KOPT-K1 (cell line): ENCODE measurements around the gene CBFA2T3.

Experiments used
- H3K27ac ChIP-seq: fragments of 200-600 bp; sonication (generic); 2 replicates; pipeline ENCODE4 v1.5.1; 2016; ENCODE audit warnings: antibody characterized with exemption, mild to moderate bottlenecking, low read depth, low read length; ENCODE audit not compliant: poor library complexity, severe bottlenecking
- H3K36me3 ChIP-seq: fragments of 200-600 bp; sonication (generic); 2 replicates; pipeline ENCODE4 v1.5.1; 2017; ENCODE audit warnings: antibody characterized with exemption, mild to moderate bottlenecking, low read length, moderate library complexity; ENCODE audit not compliant: insufficient read depth
- H3K9me3 ChIP-seq: fragments of 200-600 bp; sonication (generic); 2 replicates; pipeline ENCODE4 v1.5.1; 2017; ENCODE audit warnings: antibody characterized with exemption, low read length, mild to moderate bottlenecking; ENCODE audit not compliant: insufficient read depth, poor library complexity, severe bottlenecking

Gene CBFA2T3

GRCh38 chr16:88976366-88977017, 515 bp downstream of the CBFA2T3 start:
- Histone ChIP-seq H3K9me3 (no peaks in the 10 kb centered on the region), H3K36me3 (no peaks in the 10 kb centered on the region), H3K27ac (peak overlapping the region; percentile 98)

GRCh38 chr16:88975511-88976061, 1.4 kb downstream of the CBFA2T3 start:
- H3K27ac ChIP-seq, result peak overlapping the region; percentile 98
- no peaks in the 10 kb centered on the region for H3K36me3 ChIP-seq
- no peaks in the 10 kb centered on the region for H3K9me3 ChIP-seq

- Histone ChIP-seq H3K27ac (peak overlapping the region; percentile 98), H3K36me3 (no peaks in the 10 kb centered on the region), H3K9me3 (no peaks in the 10 kb centered on the region)
Observed at GRCh38 chr16:88974916-88975215, 2.1 kb downstream of the CBFA2T3 start.

GRCh38 chr16:88974080-88974915, 2.7 kb downstream of the CBFA2T3 start:
- no peaks in the 10 kb centered on the region for H3K9me3 ChIP-seq
- no peaks in the 10 kb centered on the region for H3K36me3 ChIP-seq
- peak overlapping the region; percentile 98 for H3K27ac ChIP-seq

DNA sequence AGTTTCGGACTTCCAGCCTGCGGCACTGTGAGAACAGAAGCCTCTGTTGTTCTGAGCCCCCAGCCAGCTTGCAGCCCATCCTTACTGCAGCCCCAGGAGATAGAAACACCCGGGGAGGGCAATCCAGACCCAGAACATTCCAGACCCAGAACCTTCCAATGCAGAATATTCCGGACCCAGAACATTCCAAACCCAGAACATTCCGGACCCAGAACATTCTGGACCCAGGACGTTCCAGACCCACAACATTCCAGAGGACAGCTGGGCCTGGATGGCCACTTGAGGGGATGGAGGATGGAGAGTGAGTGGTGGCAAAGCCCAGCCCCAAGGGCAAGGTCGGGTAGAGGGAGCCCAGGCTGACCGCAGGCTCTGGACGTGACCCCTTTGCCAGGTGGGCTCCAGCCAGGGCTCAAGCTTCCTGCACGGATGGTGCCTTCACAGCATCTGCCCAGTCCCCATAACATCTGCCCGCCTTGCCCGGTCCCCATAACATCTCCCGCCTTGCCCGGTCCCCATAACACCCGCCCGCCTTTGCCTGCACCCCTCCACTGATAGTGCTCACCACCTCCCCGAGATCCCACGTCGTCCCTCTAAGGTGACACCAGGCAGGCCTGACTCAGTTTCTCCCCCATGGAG, 3.5 kb downstream of the CBFA2T3 start:
- Histone ChIP-seq H3K27ac (peak overlapping the region; percentile 98), H3K36me3 (no peaks in the 10 kb centered on the region), H3K9me3 (no peaks in the 10 kb centered on the region)

- H3K27ac ChIP-seq, result peak overlapping the region; percentile 98
Observed at GRCh38 chr16:88973007-88973410, 4.0 kb downstream of the CBFA2T3 start.

GRCh38 chr16:88972349-88972748, 4.7 kb downstream of the CBFA2T3 start:
- Histone ChIP-seq H3K27ac (peak overlapping the region; percentile 98), H3K36me3 (no peaks in the 10 kb centered on the region)

More at GRCh38 chr16:88973007-88973410, 4.0 kb downstream of the CBFA2T3 start:
- Histone ChIP-seq H3K36me3 (no peaks in the 10 kb centered on the region), H3K9me3 (no peaks in the 10 kb centered on the region)

GRCh38 chr16:88971371-88972097, 5.5 kb downstream of the CBFA2T3 start:
- no peaks in the 10 kb centered on the region for H3K9me3 ChIP-seq
- peak overlapping the region; percentile 80 for H3K27ac ChIP-seq
- H3K36me3 ChIP-seq, result no peaks in the 10 kb centered on the region

More at GRCh38 chr16:88972349-88972748, 4.7 kb downstream of the CBFA2T3 start:
- H3K9me3 ChIP-seq, result no peaks in the 10 kb centered on the region

DNA sequence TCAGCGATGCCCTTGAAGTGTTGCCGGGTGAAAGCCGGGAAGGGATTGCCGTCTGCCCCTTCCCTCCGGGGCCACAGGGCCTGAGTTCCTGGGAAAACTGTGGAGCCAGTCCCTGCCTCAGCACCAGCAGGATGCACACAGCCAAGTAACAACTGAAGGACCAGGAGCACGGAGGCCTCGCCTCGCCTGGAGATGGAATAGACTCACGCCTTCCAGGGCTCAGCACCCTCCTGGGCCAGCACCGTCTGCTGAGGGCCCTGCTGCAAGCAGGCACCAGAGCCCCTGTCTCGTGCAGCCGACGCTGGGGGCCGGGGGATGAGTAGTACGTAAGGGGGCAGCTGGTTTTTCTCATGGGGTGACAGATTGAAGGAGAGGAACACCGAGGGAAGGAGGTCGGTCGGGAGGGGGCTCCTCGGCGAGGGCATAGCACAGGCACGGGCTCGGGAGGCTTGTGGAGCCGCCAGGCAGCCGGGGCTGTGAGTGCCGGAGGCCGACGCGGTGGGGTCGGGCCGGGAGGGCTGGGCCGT, 6.4 kb downstream of the CBFA2T3 start:
- Histone ChIP-seq H3K36me3 (no peaks in the 10 kb centered on the region), H3K27ac (peak overlapping the region; percentile 80), H3K9me3 (no peaks in the 10 kb centered on the region)

GRCh38 chr16:88970050-88970449, 7.0 kb downstream of the CBFA2T3 start:
- H3K27ac ChIP-seq, result peak overlapping the region; percentile 80
- no peaks in the 10 kb centered on the region for H3K9me3 ChIP-seq
- no peaks in the 10 kb centered on the region for H3K36me3 ChIP-seq

DNA sequence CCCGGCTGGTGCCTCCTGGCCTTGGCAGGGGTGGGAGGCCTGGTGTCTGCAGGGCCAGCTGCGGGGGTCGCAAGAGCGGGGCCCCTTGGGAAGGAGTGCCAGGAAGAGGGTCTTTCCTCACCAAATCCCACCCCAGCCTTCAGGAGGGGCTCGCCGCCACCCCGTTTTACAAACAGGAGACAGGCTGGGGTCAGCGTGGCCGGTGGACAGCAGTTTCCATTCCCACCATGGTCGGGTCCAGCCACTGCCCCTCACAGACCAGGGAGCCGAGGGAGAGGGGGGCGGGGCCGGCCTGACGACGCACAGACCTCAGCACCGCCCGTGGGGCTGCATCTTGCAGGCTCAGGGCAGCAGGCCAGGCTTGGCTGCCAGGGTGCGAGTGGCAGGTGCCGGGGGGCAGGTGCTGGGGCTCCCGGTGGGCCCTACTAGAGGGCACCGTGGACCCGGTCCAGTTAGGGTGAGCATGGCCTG, 7.6 kb downstream of the CBFA2T3 start:
- peak overlapping the region; percentile 80 for H3K27ac ChIP-seq
- H3K9me3 ChIP-seq, result no peaks in the 10 kb centered on the region
- no peaks in the 10 kb centered on the region for H3K36me3 ChIP-seq

DNA sequence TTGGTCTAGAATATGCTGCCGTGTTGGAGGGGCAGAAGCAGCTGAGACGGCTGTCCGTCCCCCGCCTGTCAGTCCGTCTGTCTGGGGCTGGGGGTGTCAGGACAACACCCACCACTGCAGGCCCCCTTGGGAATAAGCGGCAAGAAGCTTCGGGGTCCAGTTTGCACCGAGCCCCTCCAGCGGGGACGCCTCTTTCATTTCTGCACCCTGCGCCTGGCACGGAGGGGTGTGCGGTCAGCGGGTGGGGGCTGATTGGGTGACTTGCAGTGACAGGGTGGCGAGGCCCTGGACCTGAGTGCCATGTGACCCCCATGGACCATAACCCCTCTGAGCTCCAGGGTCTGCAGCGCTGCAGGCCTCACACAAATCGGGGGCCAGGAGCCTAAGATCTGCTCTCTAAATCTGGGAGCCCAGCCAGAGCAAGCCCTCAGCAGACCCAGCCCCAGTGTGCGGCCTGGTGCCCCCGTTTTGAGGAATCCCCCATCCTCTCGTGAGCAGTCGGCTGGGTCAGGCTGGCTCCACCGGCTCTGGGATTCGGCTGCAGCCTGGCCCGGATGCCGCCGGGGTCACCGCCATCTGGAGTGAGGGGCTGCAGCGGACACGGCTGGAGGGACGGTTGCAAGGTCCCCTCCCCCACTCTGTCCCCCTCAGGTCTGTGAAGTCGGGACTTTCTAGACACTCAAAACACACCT, 8.3 kb downstream of the CBFA2T3 start:
- Histone ChIP-seq H3K36me3 (no peaks in the 10 kb centered on the region), H3K27ac (peak overlapping the region; percentile 80), H3K9me3 (no peaks in the 10 kb centered on the region)

- peak overlapping the region; percentile 80 for H3K27ac ChIP-seq
- no peaks in the 10 kb centered on the region for H3K36me3 ChIP-seq
- H3K9me3 ChIP-seq, result no peaks in the 10 kb centered on the region
Observed at GRCh38 chr16:88967830-88968588, 9.0 kb downstream of the CBFA2T3 start.
